ENCODE measurements around the gene SNX8.

GRCh38 chr7:2279896-2280295, 34.3 kb downstream of the SNX8 start:
- TF ChIP-seq EZH2 (IDR thresholded peaks at IDR 0.05; ENCODE audit: insufficient read depth, poor library complexity, severe bottlenecking) (no peak), EZH2phosphoT487 (IDR thresholded peaks at IDR 0.05; ENCODE audit: insufficient read depth, low read depth) (no peak)
